HL-60/S4 treated with retinoic acid at 250 ng/mL for 4 days and 3 days (cell line): ENCODE measurements around the gene VAV3.

Experiments used
- in situ Hi-C: fragments of 300-500 bp; cut with MboI; formaldehyde crosslinking; loops from 2 replicates; pipeline ENCODE4 v1.7.0; 2022; ENCODE audit warnings: low sequenced_read_pairs

The VAV3 gene

GRCh38 chr1:107524301-107524700 lies 440.7 kb downstream of the VAV3 start:
- in situ Hi-C loops: no loop called here

- in situ Hi-C loops: no loop called here
Measured at GRCh38 chr1:107523736-107524135, 441.2 kb downstream of the VAV3 start.

- in situ Hi-C loops: no loop called here
Measured at GRCh38 chr1:107523061-107523460, 441.9 kb downstream of the VAV3 start.
